H1 (cell line): ENCODE measurements around the gene FHOD1. TPM values are rescaled to one million over a fixed set of nuclear protein-coding genes. Genes with fewer than 3 reads are reported as not detected.

Experiments used
- CBX5 ChIP-seq: fragments of 300-800, 300-1000 bp; sonication (generic); IDR thresholded peaks from 2 replicates; pipeline ENCODE4 v1.7.1; 2016; ENCODE audit warnings: antibody characterized with exemption, low read length, low read depth
- CHD7 ChIP-seq: fragments of 300-600 bp; sonication (generic); IDR thresholded peaks from 2 replicates; pipeline ENCODE4 v1.7.1; 2012; ENCODE audit warnings: low read length, moderate library complexity, mild to moderate bottlenecking, inconsistent platforms; ENCODE audit not compliant: insufficient replicate concordance
- HDAC6 ChIP-seq: IDR thresholded peaks from one replicate; pipeline ENCODE4 v1.7.1; 2012; ENCODE audit warnings: low read depth, mild to moderate bottlenecking, inconsistent platforms, low read length, moderate library complexity
- PHF8 ChIP-seq: fragments of 200-600 bp; sonication (generic); conservative IDR thresholded peaks from 2 replicates; pipeline ENCODE4 v1.7.1; 2012; ENCODE audit warnings: low read depth, mild to moderate bottlenecking, inconsistent platforms, low read length, moderate library complexity
- POU5F1 ChIP-seq: IDR thresholded peaks from 2 replicates; pipeline ENCODE4 v1.6.1; 2011; ENCODE audit warnings: low read depth, mild to moderate bottlenecking, low read length, moderate library complexity
- RFX5 ChIP-seq: IDR thresholded peaks from 2 replicates; pipeline ENCODE4 v1.6.1; 2011; ENCODE audit warnings: low read depth, low read length, improper control_type of control experiment, borderline replicate concordance
- SIRT6 ChIP-seq: IDR thresholded peaks from one replicate; pipeline ENCODE4 v1.7.1; 2012; ENCODE audit warnings: low read length, inconsistent platforms
- SIX5 ChIP-seq: IDR thresholded peaks from 2 replicates; pipeline ENCODE4 v1.6.1; 2011; ENCODE audit warnings: mild to moderate bottlenecking, low read depth, low read length
- SP1 ChIP-seq: IDR thresholded peaks from 2 replicates; pipeline ENCODE4 v1.6.1; 2011; ENCODE audit warnings: low read depth, low read length
- SP4 ChIP-seq: IDR thresholded peaks from 2 replicates; pipeline ENCODE4 v1.6.1; 2012; ENCODE audit warnings: low read length, inconsistent platforms
- SUZ12 ChIP-seq: fragments of 200-600 bp; sonication (generic); IDR thresholded peaks from 2 replicates; pipeline ENCODE4 v1.6.1; 2012; ENCODE audit warnings: mild to moderate bottlenecking, inconsistent platforms, low read length, moderate library complexity, mixed read lengths
- TAF1 ChIP-seq: IDR thresholded peaks from 2 replicates; pipeline ENCODE4 v1.6.1; 2011; ENCODE audit warnings: mild to moderate bottlenecking, low read depth, low read length
- polyA plus RNA-seq, 7 experiments: library from polyadenylated mRNA; depleted of rRNA in 3 of 7; stranded (reverse) in 5 of 7; unstranded in 2 of 7; fragments of >200 nt in 5 of 7; fragments of 200-250 nt in 2 of 7; gene quantifications; 1 replicate in 5 of 7; 2 replicates in 1 of 7; 4 replicates in 1 of 7; pipeline versions ENCODE4 v1.2.1 to v1.2.3, GENCODE V29; 2011 to 2013; ENCODE audit warnings: missing spikeins in 2 of 7, mixed read lengths in 2 of 7
- total RNA-seq: library from RNA; stranded (reverse); fragmentation: NEBNext Ultra II Directional; extraction: Animal tissue kit (Norgen Biotek cat#: 25700); gene quantifications from 2 replicates; pipeline ENCODE4 v1.2.1, GENCODE V29; 2021

FHOD1 gene
- total and polyA plus RNA-seq, 2 of the 8 experiments (the other 6 are each of a cell fraction or from before 2014, with no cell fraction given), result 31.3 to 60.7 TPM

GRCh38 chr16:67226804-67227566 is 20.3 kb downstream of the FHOD1 start, which contains the start of gene TMEM208 (continued):
- no peak for TF ChIP-seq CHD7
- TF ChIP-seq TAF1, result peak; percentile 93
- no peak for TF ChIP-seq SIRT6
- no peak for TF ChIP-seq SUZ12
- no peak for TF ChIP-seq HDAC6
- peak; percentile 91 for TF ChIP-seq SP1
- TF ChIP-seq RFX5, result no peak
- peak; percentile 89 for TF ChIP-seq SIX5
- TF ChIP-seq POU5F1, result no peak
- TF ChIP-seq PHF8, result peak; percentile 95
- no peak for TF ChIP-seq CBX5
- TF ChIP-seq SP4, result peak; percentile 96
